ENCODE results near the gene DDX21.

- no peak for TF ChIP-seq CHD4 (IDR thresholded peaks at IDR 0.05; ENCODE audit: borderline replicate concordance, low read length)
- no peak for TF ChIP-seq JUN (CRISPR knock-in tag; IDR thresholded peaks at IDR 0.05)
- no peak for TF ChIP-seq ZSCAN31 (CRISPR knock-in tag; IDR thresholded peaks at IDR 0.05; ENCODE audit: low read depth)
- TF ChIP-seq CTCF (CRISPR knock-in tag; IDR thresholded peaks at IDR 0.05) = no peak
Measured at GRCh38 chr10:69005704-69006485, 49.9 kb downstream of the DDX21 start.

Data from HepG2 (cell line).